HUES6 (cell line): Measurements from ENCODE around the gene PLXND1.
A peak's percentile ranks its signal among the peaks of the same experiment; 100 is the strongest.
"Not testable (repeated sequence)": the region's sequence is repeated elsewhere in the genome, so short reads cannot be mapped to it uniquely, and the experiment has no call there.

Source experiments
- H3K27ac ChIP-seq: 2 replicates; pipeline ENCODE4 v1.7.0; 2013; ENCODE audit warnings: low read depth, mild to moderate bottlenecking, low read length, inconsistent platforms
- H3K27me3 ChIP-seq: 2 replicates; pipeline ENCODE4 v1.6.1; 2013; ENCODE audit warnings: low read length; ENCODE audit not compliant: control insufficient read depth, insufficient read depth
- H3K36me3 ChIP-seq: 2 replicates; pipeline ENCODE4 v1.6.1; 2013; ENCODE audit warnings: low read length; ENCODE audit not compliant: control insufficient read depth, insufficient read depth
- H3K4me1 ChIP-seq: 2 replicates; pipeline ENCODE4 v1.6.1; 2013; ENCODE audit warnings: low read length; ENCODE audit not compliant: control insufficient read depth, insufficient read depth
- H3K4me3 ChIP-seq: 2 replicates; pipeline ENCODE4 v1.5.1; 2013; ENCODE audit warnings: low read depth, low read length
- H3K9ac ChIP-seq: one replicate; pipeline ENCODE4 v1.6.1; 2013; ENCODE audit warnings: mild to moderate bottlenecking, low read length
- H3K9me3 ChIP-seq: 2 replicates; pipeline ENCODE4 v1.6.1; 2013; ENCODE audit warnings: low read depth, low read length; ENCODE audit not compliant: control insufficient read depth, insufficient read depth

Gene PLXND1

GRCh38 chr3:129641567-129642260 is 35.2 kb upstream of the PLXND1 start:
- not testable (repeated sequence) for H3K9ac ChIP-seq, H3K36me3 ChIP-seq, H3K27me3 ChIP-seq, H3K9me3 ChIP-seq, H3K27ac ChIP-seq, H3K4me3 ChIP-seq, H3K4me1 ChIP-seq

- not testable (repeated sequence) for H3K27ac ChIP-seq, H3K36me3 ChIP-seq, H3K4me1 ChIP-seq, H3K4me3 ChIP-seq, H3K9ac ChIP-seq, H3K27me3 ChIP-seq, H3K9me3 ChIP-seq
These were observed 34.5 kb upstream of the PLXND1 start for GRCh38 chr3:129640985-129641384.

GRCh38 chr3:129638481-129638880 is 32.0 kb upstream of the PLXND1 start:
- Histone ChIP-seq H3K27me3 (no peaks in the 10 kb centered on the region), H3K36me3 (no peaks in the 10 kb centered on the region), H3K9ac (no peak overlapping the region), H3K9me3 (peaks cover 17% of the 10 kb centered on the region), H3K27ac (no peak overlapping the region), H3K4me3 (no peak overlapping the region), H3K4me1 (peaks cover 4% of the 10 kb centered on the region; the same call in 1 of the 2 replicates)

GRCh38 chr3:129636082-129636481 is 29.6 kb upstream of the PLXND1 start:
- no peaks in the 10 kb centered on the region for H3K36me3 ChIP-seq
- no peaks in the 10 kb centered on the region for H3K27me3 ChIP-seq
- peaks cover 4% of the 10 kb centered on the region; the same call in 1 of the 2 replicates for H3K4me1 ChIP-seq
- no peak overlapping the region for H3K4me3 ChIP-seq
- H3K9ac ChIP-seq = no peak overlapping the region
- peaks cover 17% of the 10 kb centered on the region for H3K9me3 ChIP-seq
- H3K27ac ChIP-seq = no peak overlapping the region

- Histone ChIP-seq H3K4me3 (no peak overlapping the region), H3K36me3 (no peaks in the 10 kb centered on the region), H3K27me3 (no peaks in the 10 kb centered on the region), H3K27ac (no peak overlapping the region), H3K4me1 (peaks cover 4% of the 10 kb centered on the region; the same call in 1 of the 2 replicates), H3K9ac (no peak overlapping the region), H3K9me3 (peaks cover 17% of the 10 kb centered on the region)
These were observed 29.2 kb upstream of the PLXND1 start for GRCh38 chr3:129635656-129636055.

- H3K27me3 ChIP-seq = no peaks in the 10 kb centered on the region
- H3K36me3 ChIP-seq = no peaks in the 10 kb centered on the region
- no peak overlapping the region for H3K4me3 ChIP-seq
- H3K4me1 ChIP-seq = peaks cover 4% of the 10 kb centered on the region; the same call in 1 of the 2 replicates
- peaks cover 17% of the 10 kb centered on the region for H3K9me3 ChIP-seq
- H3K9ac ChIP-seq = no peak overlapping the region
- H3K27ac ChIP-seq = no peak overlapping the region
These were observed 27.4 kb upstream of the PLXND1 start for GRCh38 chr3:129633751-129634481.

GRCh38 chr3:129632977-129633376 is 26.5 kb upstream of the PLXND1 start:
- Histone ChIP-seq H3K4me1 (peaks cover 7% of the 10 kb centered on the region), H3K27me3 (no peaks in the 10 kb centered on the region), H3K9ac (no peak overlapping the region), H3K36me3 (no peaks in the 10 kb centered on the region), H3K27ac (no peak overlapping the region), H3K9me3 (peaks cover 17% of the 10 kb centered on the region), H3K4me3 (no peak overlapping the region)

GRCh38 chr3:129632556-129632955 is 26.1 kb upstream of the PLXND1 start:
- no peak overlapping the region for H3K27ac ChIP-seq
- no peak overlapping the region for H3K9ac ChIP-seq
- peaks cover 7% of the 10 kb centered on the region for H3K4me1 ChIP-seq
- peaks cover 17% of the 10 kb centered on the region for H3K9me3 ChIP-seq
- H3K4me3 ChIP-seq = no peak overlapping the region
- H3K27me3 ChIP-seq = no peaks in the 10 kb centered on the region
- no peaks in the 10 kb centered on the region for H3K36me3 ChIP-seq

- H3K9me3 ChIP-seq = peaks cover 15% of the 10 kb centered on the region
- H3K9ac ChIP-seq = no peak overlapping the region
- H3K36me3 ChIP-seq = no peaks in the 10 kb centered on the region
- peaks cover 7% of the 10 kb centered on the region for H3K4me1 ChIP-seq
- no peak overlapping the region for H3K4me3 ChIP-seq
- H3K27me3 ChIP-seq = no peaks in the 10 kb centered on the region
- no peak overlapping the region for H3K27ac ChIP-seq
These were observed 25.6 kb upstream of the PLXND1 start for GRCh38 chr3:129632056-129632455.

GRCh38 chr3:129629011-129629410 is 22.5 kb upstream of the PLXND1 start:
- Histone ChIP-seq H3K9ac (no peak overlapping the region), H3K27ac (no peak overlapping the region), H3K27me3 (no peaks in the 10 kb centered on the region), H3K36me3 (no peaks in the 10 kb centered on the region), H3K9me3 (no peaks in the 10 kb centered on the region), H3K4me1 (peaks cover 19% of the 10 kb centered on the region), H3K4me3 (no peak overlapping the region)

GRCh38 chr3:129628169-129628522 is 21.7 kb upstream of the PLXND1 start:
- peak overlapping the region; percentile 72 for H3K4me3 ChIP-seq
- peak overlapping the region; percentile 93 for H3K9ac ChIP-seq
- H3K9me3 ChIP-seq = no peaks in the 10 kb centered on the region
- H3K27ac ChIP-seq = peak overlapping the region; percentile 90; the same call in 1 of the 2 replicates
- no peaks in the 10 kb centered on the region for H3K27me3 ChIP-seq
- no peaks in the 10 kb centered on the region for H3K36me3 ChIP-seq
- peaks cover 25% of the 10 kb centered on the region for H3K4me1 ChIP-seq
